A673 (cell line): Measurements from ENCODE around the gene SERPINA5. TPM values are rescaled to one million over a fixed set of nuclear protein-coding genes. Genes with fewer than 3 reads are reported as not detected.
"Not testable (repeated sequence)": the region's sequence is repeated elsewhere in the genome, so short reads cannot be mapped to it uniquely, and the experiment has no call there.

Experiments used
- BruUV-seq: library from RNA; stranded (reverse); fragments of 400-500 nt; replicated peaks from 2 replicates; lab custom pipeline; 2021; lab: Mats Ljungman, UMichigan
- CTCF ChIA-PET: fragments of 300-600 bp; sonication (Branson Sonifier 250); formaldehyde crosslinking; loops from one replicate; lab custom pipeline; 2022; ENCODE audit warnings: antibody characterized with exemption; lab: Charles Lee
- POLR2A ChIA-PET: fragments of 300-600 bp; sonication (Branson Sonifier 250); formaldehyde crosslinking; loops from one replicate; lab custom pipeline; 2022; ENCODE audit warnings: antibody characterized with exemption; ENCODE audit not compliant: low non-redundant PET; lab: Charles Lee
- DNase-seq: peaks from one replicate; pipeline ENCODE4 v3.0.0-alpha.2; 2015; ENCODE audit warnings: low spot score
- H3K27ac ChIP-seq: fragments of 200-600 bp; sonication (generic); 2 replicates; pipeline ENCODE4 v1.5.1; 2016; ENCODE audit warnings: mixed run types, low read depth, mild to moderate bottlenecking, mixed read lengths, antibody characterized with exemption, low read length; ENCODE audit not compliant: poor library complexity, severe bottlenecking
- H3K27me3 ChIP-seq: fragments of 200-600 bp; sonication (generic); replicated peaks from 2 replicates; pipeline ENCODE4 v1.6.1; 2017; ENCODE audit warnings: mixed run types, low read depth, mild to moderate bottlenecking, mixed read lengths, antibody characterized with exemption, low read length; ENCODE audit not compliant: insufficient read depth, poor library complexity
- H3K36me3 ChIP-seq: fragments of 200-600 bp; sonication (generic); 2 replicates; pipeline ENCODE4 v1.6.1; 2016; ENCODE audit warnings: mixed run types, mild to moderate bottlenecking, mixed read lengths, antibody characterized with exemption, low read length; ENCODE audit not compliant: insufficient read depth, poor library complexity, severe bottlenecking
- H3K4me1 ChIP-seq: fragments of 200-600 bp; sonication (generic); 2 replicates; pipeline ENCODE4 v1.6.1; 2017; ENCODE audit warnings: mixed run types, mild to moderate bottlenecking, mixed read lengths, antibody characterized with exemption, low read length; ENCODE audit not compliant: insufficient read depth, poor library complexity, severe bottlenecking
- H3K4me3 ChIP-seq: fragments of 200-600 bp; sonication (generic); 2 replicates; pipeline ENCODE4 v1.5.1; 2016; ENCODE audit warnings: low read depth, mixed run types, mild to moderate bottlenecking, mixed read lengths, low read length; ENCODE audit not compliant: poor library complexity, severe bottlenecking
- H3K9me3 ChIP-seq: fragments of 200-600 bp; sonication (generic); 2 replicates; pipeline ENCODE4 v1.6.1; 2016; ENCODE audit warnings: mixed run types, low read depth, mild to moderate bottlenecking, mixed read lengths, antibody characterized with exemption, low read length; ENCODE audit not compliant: poor library complexity, severe bottlenecking
- CTCF ChIP-seq: fragments of 300-800, 200-600 bp; sonication (generic); conservative IDR thresholded peaks from 2 replicates; pipeline ENCODE4 v1.5.1; 2017; ENCODE audit warnings: low read depth, mild to moderate bottlenecking, antibody characterized with exemption, low read length, moderate library complexity, mixed read lengths
- EZH2 ChIP-seq: fragments of 200-600 bp; sonication (generic); IDR thresholded peaks from 2 replicates; pipeline ENCODE4 v1.6.1; 2017; ENCODE audit warnings: borderline replicate concordance, low read depth, mild to moderate bottlenecking, mixed read lengths, antibody characterized with exemption, low read length; ENCODE audit not compliant: poor library complexity, severe bottlenecking
- intact Hi-C: fragments of 100-400 bp; cut with micrococcal nuclease; formaldehyde crosslinking; loops from one replicate; pipeline ENCODE4 v1.10.0; 2022; ENCODE audit not compliant: unreplicated experiment
- total RNA-seq: library from RNA; stranded (reverse); gene quantifications from 2 replicates; pipeline ENCODE4 v1.2.3, GENCODE V29; 2021

SERPINA5 gene
- total RNA-seq, 1 experiment from 2014 or later: not detected

- Histone ChIP-seq H3K9me3 (no peaks in the 10 kb centered on the region), H3K27me3 (no peaks in the 10 kb centered on the region), H3K4me1 (no peaks in the 10 kb centered on the region), H3K27ac (no peak overlapping the region), H3K4me3 (no peak overlapping the region), H3K36me3 (no peaks in the 10 kb centered on the region)
- DNase-seq: no peak
- POLR2A ChIA-PET: no interaction called here
- intact Hi-C loops: no loop called here
- CTCF ChIA-PET: no interaction called here
- no TSS peak for BruUV-seq
- no peak for TF ChIP-seq EZH2
- no peak for TF ChIP-seq CTCF
These were observed 7.5 kb upstream of the SERPINA5 start for GRCh38 chr14:94573475-94574277.

- H3K36me3 ChIP-seq: no peaks in the 10 kb centered on the region
- TF ChIP-seq CTCF (no peak), EZH2 (no peak)
- no peak overlapping the region for H3K27ac ChIP-seq
- POLR2A ChIA-PET: no interaction called here
- no peaks in the 10 kb centered on the region for H3K27me3 ChIP-seq
- no peak overlapping the region for H3K4me3 ChIP-seq
- H3K4me1 ChIP-seq: no peaks in the 10 kb centered on the region
- DNase-seq: no peak
- H3K9me3 ChIP-seq: no peaks in the 10 kb centered on the region
- intact Hi-C loops: no loop called here
- CTCF ChIA-PET: no interaction called here
- no TSS peak for BruUV-seq
These were observed 6.9 kb upstream of the SERPINA5 start for GRCh38 chr14:94574336-94574735.

- Histone ChIP-seq H3K4me3 (no peak overlapping the region), H3K36me3 (no peaks in the 10 kb centered on the region), H3K9me3 (no peaks in the 10 kb centered on the region), H3K4me1 (no peaks in the 10 kb centered on the region), H3K27me3 (no peaks in the 10 kb centered on the region), H3K27ac (no peak overlapping the region)
- POLR2A ChIA-PET: no interaction called here
- no peak for TF ChIP-seq CTCF
- TF ChIP-seq EZH2: no peak
- CTCF ChIA-PET: no interaction called here
- BruUV-seq: no TSS peak
- intact Hi-C loops: no loop called here
- no peak for DNase-seq
These were observed 5.3 kb upstream of the SERPINA5 start for GRCh38 chr14:94575730-94576585.

GRCh38 chr14:94577472-94577871 is 3.8 kb upstream of the SERPINA5 start:
- H3K9me3 ChIP-seq, intact Hi-C loops, BruUV-seq, H3K36me3 ChIP-seq, H3K27me3 ChIP-seq, H3K4me3 ChIP-seq, DNase-seq, H3K4me1 ChIP-seq, CTCF ChIA-PET, H3K27ac ChIP-seq, POLR2A ChIA-PET: not testable (repeated sequence)
